Suprapubic skin (tissue), 4 donors: ENCODE measurements around the gene MYO10.

Experiments
- CTCF ChIP-seq, 2 donors: fragments of 200-600 bp in 1 of 2; fragments of 450-650 bp in 1 of 2; sonication (generic) in 1 of 2; IDR thresholded peaks; one replicate each; pipeline ENCODE4 v1.5.1; 2016 to 2019; ENCODE audit warnings: antibody characterized with exemption in 2 of 2, mild to moderate bottlenecking in 1 of 2, moderate library complexity in 1 of 2
- EP300 ChIP-seq: sonication (generic); formaldehyde crosslinking; IDR thresholded peaks from one replicate; pipeline ENCODE4 v1.6.1; 2017; ENCODE audit warnings: antibody characterized with exemption
- POLR2A ChIP-seq, 2 donors: fragments of 450-650 bp; IDR thresholded peaks; one replicate each; pipeline ENCODE4 v1.6.1; 2017; ENCODE audit warnings: antibody characterized with exemption in 2 of 2, mild to moderate bottlenecking in 2 of 2, moderate library complexity in 2 of 2
- POLR2AphosphoS5 ChIP-seq, 3 donors: sonication (generic); formaldehyde crosslinking; IDR thresholded peaks; one replicate each; pipeline ENCODE4 v1.6.1; 2017; ENCODE audit warnings: antibody characterized with exemption in 3 of 3

GRCh38 chr5:16742938-16743337 lies 193.2 kb downstream of the MYO10 start:
- TF ChIP-seq POLR2A (IDR thresholded peaks at IDR 0.05), result no peak
- TF ChIP-seq POLR2AphosphoS5 (IDR thresholded peaks at IDR 0.05), result no peak
- no peak for TF ChIP-seq CTCF (IDR thresholded peaks at IDR 0.05)
- TF ChIP-seq EP300, result no peak
